T1000 (cell line): ENCODE results near the gene RAB2B.

Experiments
- DNase-seq: peaks from one replicate; lab custom pipeline; 2025; ENCODE audit warnings: mixed read lengths; lab: John Stamatoyannopoulos, UW

RAB2B gene

GRCh38 chr14:21476925-21477681 lies at the start of gene RAB2B, which contains the start of gene TOX4:
RAB2B (minus strand) TSS chr14:21476959; CDS start chr14:21476872, 87 bp downstream.
TOX4 (plus strand) TSS chr14:21477195; CDS start chr14:21477279, 84 bp downstream.
- peak; percentile 93 for DNase-seq

- no peak for DNase-seq
These were observed 49.4 kb upstream of the RAB2B start, which contains the start of gene SALL2 for GRCh38 chr14:21525962-21526671. SALL2 (minus strand) TSS chr14:21526346; CDS start chr14:21526127, 219 bp downstream.

DNA sequence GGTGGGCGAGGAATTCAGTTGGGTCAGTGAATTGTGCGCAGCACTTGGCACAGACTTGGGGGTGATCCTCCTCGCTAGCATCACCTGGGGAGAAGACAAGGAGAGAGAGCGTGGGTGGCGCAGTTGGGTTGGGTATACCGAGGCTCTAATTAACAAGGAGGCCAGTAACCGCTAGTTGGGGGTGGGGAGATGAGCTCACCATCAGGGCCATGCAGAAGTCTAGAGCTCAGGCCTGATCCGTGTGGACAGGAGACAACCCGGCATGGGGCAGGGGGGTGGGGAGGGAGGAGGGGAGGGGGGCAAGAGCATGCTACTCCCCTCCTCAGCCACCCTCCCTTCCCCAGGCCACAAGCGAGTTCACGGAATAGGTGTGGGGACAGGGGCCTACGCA lies 48.8 kb upstream of the RAB2B start:
- no peak for DNase-seq

- no peak for DNase-seq
These were observed 48.1 kb upstream of the RAB2B start for GRCh38 chr14:21524575-21525490.

DNA sequence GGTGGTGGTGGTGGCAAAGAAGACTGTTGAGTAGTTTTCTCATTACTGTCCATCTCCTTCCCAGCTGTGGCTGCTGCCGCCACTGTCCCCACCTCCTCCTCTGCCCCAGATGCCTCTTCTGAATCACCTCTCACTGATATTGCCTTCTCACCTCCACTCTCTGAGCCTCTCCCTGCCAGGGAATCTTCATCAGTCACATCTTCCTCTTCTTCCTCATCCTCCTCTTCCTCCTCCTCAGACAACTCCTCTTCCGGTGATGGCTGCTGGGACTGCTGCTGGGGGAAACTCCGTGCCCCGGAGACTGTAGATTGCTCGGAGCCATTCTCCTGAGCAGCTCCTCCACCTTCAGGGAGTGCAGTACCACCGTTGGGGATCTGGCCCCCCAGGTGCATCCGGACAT lies 46.4 kb upstream of the RAB2B start:
- no peak for DNase-seq

GRCh38 chr14:21521501-21521900 lies 44.7 kb upstream of the RAB2B start:
- no peak for DNase-seq

- no peak for DNase-seq
These were observed 44.0 kb upstream of the RAB2B start for GRCh38 chr14:21520767-21521166.

DNA sequence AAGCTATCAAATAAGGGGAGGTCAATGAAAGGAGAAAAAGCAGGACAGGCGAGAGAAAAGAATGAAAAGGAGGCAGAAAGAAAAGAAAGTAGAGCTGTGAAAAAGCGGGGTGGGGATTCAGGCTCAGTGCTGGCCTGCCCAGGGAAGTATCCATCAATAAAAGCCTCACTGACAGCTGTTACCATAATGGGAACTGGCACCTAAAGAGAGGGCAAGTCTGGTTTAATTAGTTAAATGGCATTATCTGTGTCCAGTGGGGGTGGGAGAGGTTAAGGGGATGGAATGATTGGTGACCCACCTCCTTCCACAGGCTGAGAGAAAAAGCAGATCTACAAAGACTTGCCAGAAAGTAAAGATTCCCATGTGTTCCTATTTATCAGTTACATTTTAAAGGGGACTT lies 42.0 kb upstream of the RAB2B start:
- no peak for DNase-seq

DNA sequence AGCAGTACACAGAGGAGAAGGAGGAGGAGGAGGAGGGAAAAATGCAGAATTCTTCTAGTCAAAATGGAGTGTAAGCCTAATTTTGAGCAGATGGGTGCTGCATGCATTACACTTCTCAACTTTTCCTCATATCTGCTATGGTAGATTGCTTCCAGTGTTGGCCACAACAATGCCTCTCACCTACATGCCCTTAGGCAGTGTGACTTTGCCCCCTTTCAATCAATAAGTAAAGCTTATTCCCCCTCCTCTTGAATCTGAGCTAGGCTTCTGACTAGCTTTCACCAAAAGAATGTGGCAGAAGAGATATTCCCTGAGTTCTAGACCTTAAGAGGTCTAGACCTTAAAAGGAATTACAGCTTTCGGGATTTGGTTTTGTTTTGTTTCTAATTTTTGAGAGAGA lies 37.6 kb upstream of the RAB2B start:
- no peak for DNase-seq

- peak; percentile 90 for DNase-seq
These were observed 34.2 kb upstream of the RAB2B start, which contains the start of gene METTL3 for GRCh38 chr14:21510735-21511657. METTL3 (minus strand) TSS chr14:21511340; CDS start chr14:21511223, 117 bp downstream.

GRCh38 chr14:21509432-21510143 lies 32.8 kb upstream of the RAB2B start:
- no peak for DNase-seq

- no peak for DNase-seq
These were observed 29.8 kb upstream of the RAB2B start for GRCh38 chr14:21506557-21506956.

DNA sequence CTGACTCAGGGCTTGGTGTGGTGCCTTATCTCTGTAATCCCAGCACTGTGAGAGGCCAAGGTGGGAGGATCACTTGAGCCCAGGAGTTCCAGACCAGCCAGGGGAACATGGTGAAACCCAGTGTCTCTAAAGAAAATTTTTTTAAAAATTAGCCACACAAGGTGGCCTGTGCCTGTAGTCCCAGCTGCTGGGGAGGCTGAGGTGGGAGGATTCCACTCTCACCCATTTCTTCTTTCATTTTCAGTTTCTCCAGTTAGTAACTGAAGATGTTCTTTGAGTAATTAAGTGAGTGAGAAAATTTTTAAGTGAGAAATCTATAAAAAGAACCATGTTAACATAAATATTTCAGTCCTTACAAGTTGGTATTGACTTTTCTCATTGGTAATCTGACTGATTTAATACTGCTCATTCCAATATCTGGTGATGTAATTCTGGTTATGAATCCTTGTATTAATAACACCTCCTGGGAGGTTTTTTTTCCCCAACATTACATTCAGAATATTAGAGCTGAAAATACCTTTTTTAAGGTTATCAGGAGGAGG lies 28.3 kb upstream of the RAB2B start:
- DNase-seq: no peak

DNA sequence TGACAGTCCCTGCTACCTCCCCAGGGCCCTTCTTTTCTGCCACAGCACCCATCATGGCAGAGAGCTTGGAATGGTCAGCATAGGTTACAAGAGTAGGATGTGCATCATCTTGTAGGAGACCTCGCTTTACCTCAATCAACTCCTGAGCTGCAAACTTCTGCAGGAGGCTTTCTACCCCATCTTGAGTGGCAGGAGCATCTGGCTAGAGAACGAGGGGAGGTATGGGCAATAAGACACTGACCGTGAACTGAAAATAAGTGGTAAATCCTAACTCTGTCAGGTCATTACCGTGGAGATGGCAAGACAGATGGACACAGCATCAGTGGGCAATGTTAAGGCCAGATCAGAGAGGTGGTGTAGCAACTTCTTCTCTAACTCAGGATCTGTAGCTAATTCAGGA lies 26.6 kb upstream of the RAB2B start:
- no peak for DNase-seq

- no peak for DNase-seq
These were observed 24.8 kb upstream of the RAB2B start for GRCh38 chr14:21501568-21501967.

DNA sequence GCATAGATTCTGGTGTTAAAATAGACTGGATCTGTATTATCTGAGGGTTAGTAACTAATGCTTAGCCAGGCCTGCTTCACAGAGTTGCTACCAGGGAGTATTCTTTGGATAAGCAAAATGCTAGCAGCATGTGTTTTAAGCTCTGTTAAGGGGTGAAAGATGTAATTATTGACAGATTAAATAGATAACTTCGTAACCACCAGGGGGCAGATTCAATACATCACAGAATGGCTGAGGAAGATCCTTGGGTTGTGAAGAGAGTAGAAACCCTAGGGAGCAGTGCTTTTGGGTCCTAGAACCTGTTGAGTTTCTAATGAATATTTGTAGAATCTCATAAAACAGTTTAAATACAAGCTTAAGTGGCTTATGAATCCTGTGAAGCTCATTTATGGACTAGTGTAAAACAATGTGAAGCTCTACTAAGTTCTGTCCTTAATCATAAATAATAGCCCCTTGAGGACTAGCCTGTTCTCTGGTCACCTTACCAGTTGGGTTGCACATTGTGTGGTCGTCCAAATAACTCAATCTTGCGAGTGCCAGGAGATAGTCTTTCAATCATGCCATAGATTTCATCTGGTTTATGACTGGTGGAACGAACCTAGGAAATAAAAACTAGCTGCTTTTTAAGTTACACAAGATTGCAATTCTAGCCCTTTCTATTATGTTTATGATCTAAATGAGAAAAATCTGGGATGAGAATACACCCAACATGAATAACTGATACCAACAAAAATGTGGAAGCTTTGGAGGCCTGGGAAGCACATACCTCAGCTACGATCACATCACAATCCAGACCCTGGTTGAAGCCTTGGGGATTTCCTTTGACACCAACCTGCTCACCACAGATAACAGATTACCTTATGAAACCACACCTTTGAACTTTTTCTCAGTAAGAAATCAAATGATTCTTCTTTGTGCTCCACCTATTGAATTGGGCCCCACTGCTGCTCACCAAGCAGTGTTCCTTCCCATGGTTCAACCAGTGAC lies 22.1 kb upstream of the RAB2B start:
- DNase-seq: no peak

DNA sequence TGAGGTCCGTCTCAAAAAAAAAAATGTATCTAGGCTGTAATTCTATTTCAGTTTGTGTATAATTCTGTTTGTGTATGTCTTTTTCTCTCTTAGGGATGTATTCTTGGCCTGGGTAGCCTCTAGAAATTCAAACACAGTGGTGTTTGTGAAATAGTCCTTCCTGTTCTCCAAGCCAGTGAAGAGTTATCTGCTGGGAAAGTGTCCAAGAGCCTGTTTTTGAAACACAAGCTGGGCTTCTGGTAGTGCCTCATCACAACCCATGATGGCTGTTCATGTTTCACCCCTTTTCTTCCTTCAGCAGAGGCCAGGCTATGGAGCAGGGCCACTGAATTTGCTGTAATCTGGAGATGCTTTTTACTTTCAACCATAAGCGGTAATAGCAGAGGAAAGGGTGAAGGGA lies 19.7 kb upstream of the RAB2B start:
- DNase-seq: no peak

DNA sequence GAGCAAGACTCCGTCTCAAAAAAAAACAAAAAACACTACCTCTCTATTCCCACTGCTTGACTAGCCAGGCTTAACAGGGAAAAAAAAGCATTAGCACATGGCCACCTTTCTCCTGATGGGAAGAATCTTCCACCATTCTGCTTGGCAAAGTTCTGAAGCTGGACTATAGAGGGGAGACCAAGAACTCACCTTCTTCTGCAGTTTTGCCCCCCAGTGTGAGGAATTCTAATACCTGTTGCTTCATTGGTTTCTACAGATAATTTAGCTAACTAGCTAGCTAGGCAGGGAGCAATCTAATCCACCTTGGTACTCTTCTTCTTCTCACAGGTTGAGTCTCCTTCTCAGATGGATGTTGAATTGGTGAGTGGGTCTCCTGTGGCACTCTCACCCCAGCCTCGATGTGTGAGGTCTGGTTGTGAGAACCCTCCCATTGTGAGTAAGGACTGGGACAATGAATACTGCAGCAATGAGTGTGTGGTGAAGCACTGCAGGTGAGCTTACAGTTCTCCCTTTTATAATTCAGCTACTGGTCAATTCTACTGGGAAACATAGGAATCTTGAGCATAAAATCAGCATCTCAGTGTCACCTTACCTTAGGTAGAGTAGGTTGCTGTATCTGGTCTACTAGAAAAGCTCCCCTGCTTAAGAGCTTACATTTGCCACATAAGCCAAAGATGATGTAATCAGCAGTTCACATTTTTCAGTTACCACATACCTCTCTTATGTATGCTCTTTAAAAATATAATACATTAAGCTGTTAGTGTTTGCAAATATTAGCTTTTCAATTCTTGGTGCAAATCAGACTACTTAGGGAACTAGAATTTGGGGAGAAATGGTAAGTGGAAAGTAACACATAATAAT lies 18.4 kb upstream of the RAB2B start:
- no peak for DNase-seq
